ENCODE results near the gene CHPT1.
A peak's percentile ranks its signal among the peaks of the same experiment; 100 is the strongest.
"Not testable (repeated sequence)": the region's sequence is repeated elsewhere in the genome, so short reads cannot be mapped to it uniquely, and the experiment has no call there.

Gene CHPT1

GRCh38 chr12:101697197-101697929, at the start of gene CHPT1:
TSS of gene CHPT1 (plus strand) at chr12:101697640. CDS start at chr12:101697862, 222 bp downstream.
- Histone ChIP-seq H3K4me1 (peaks cover 32% of the 10 kb centered on the region), H3K4me3 (peak within 1 kb of the TSS; percentile 73), H3K36me3 (replicated peaks) (no peaks in the 10 kb centered on the region), H3K27me3 (ENCODE audit: low read depth) (no peaks in the 10 kb centered on the region), H3K9me3 (peaks cover 4% of the 10 kb centered on the region; the same call in 1 of the 2 replicates)
- peak; percentile 76 to 94 for DNase-seq (ENCODE audit: low spot score in 2 of 2)
- in situ Hi-C loops (cut with MboI; ENCODE audit: low sequenced_read_pairs) = loop anchor here (5.0 kb wide), 1 partner anchor 35 kb away; no protein-coding TSS in a partner anchor

DNA sequence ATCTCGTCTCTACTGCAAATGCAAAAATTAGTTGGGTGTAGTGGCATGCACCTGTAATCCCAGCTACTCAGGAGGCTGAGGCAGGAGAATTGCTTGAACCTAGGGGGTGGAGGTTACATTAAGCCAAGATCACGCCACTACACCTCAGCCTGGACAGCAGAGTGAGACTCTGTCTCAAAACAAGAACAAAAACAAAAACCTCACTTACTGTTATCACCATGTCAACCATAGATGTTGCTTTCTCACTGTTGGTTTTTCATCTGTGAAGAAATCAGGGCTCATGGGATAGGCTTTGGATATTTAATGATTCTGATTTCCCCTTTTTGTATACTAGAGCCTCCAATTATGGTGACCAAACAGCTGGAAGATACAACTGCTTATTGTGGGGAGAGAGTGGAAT, 49.7 kb upstream of the CHPT1 start:
- Histone ChIP-seq H3K27me3 (ENCODE audit: low read depth) (no peaks in the 10 kb centered on the region), H3K9me3 (no peaks in the 10 kb centered on the region), H3K4me1 (peaks cover 17% of the 10 kb centered on the region), H3K4me3 (no peak overlapping the region), H3K36me3 (replicated peaks) (no peaks in the 10 kb centered on the region)
- no peak for DNase-seq (ENCODE audit: low spot score in 2 of 2)
- in situ Hi-C loops (cut with MboI; ENCODE audit: low sequenced_read_pairs) = no loop called here

- Histone ChIP-seq H3K4me1 (peaks cover 21% of the 10 kb centered on the region), H3K4me3 (no peak overlapping the region)
- in situ Hi-C loops (cut with MboI; ENCODE audit: low sequenced_read_pairs) = no loop called here
Measured at GRCh38 chr12:101648195-101648594, 49.2 kb upstream of the CHPT1 start.

DNA sequence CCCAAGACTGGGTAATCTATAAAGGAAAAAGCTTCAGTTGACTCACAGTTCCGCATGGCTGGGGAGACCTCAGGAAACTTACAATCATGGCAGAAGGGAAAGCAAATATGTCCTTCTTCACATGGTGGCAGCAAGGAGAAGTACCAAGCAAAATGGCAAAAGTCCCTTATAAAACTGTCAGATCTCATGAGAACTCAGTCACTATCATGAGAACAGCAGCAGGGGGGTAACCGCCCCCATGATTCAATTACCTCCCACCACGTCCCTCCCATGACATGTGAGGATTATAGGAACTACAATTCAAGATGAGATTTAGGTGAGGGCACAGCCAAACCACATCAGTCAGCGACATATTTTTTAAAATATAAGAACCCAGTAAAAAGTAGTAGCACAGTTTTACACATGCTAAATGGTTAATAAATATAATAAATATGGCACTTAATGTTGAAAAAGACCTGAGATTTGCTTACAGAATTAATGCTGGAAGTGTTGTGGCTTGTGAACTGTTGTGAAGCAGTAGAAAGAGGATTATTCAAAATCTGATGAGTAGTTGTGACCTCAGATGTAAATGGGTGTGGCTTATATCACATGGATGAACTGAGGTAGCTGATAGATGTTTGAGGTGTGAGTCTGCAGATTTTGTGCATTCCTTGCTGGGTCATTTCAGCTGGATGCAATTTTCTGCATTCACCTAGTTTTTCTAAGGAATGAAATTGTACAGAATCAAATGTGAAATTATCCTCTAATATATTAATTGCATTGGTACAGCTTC, 46.9 kb upstream of the CHPT1 start:
- H3K9me3 ChIP-seq = no peaks in the 10 kb centered on the region
- H3K4me3 ChIP-seq = no peak overlapping the region
- in situ Hi-C loops (cut with MboI; ENCODE audit: low sequenced_read_pairs) = no loop called here
- DNase-seq (ENCODE audit: low spot score in 2 of 2) = no peak
- H3K27me3 ChIP-seq (ENCODE audit: low read depth) = no peaks in the 10 kb centered on the region
- peaks cover 24% of the 10 kb centered on the region for H3K4me1 ChIP-seq
- H3K36me3 ChIP-seq (replicated peaks) = no peaks in the 10 kb centered on the region

More at GRCh38 chr12:101648195-101648594, 49.2 kb upstream of the CHPT1 start:
- no peaks in the 10 kb centered on the region for H3K27me3 ChIP-seq (ENCODE audit: low read depth)
- DNase-seq (ENCODE audit: low spot score in 2 of 2) = no peak
- H3K9me3 ChIP-seq = no peaks in the 10 kb centered on the region
- H3K36me3 ChIP-seq (replicated peaks) = no peaks in the 10 kb centered on the region

DNA sequence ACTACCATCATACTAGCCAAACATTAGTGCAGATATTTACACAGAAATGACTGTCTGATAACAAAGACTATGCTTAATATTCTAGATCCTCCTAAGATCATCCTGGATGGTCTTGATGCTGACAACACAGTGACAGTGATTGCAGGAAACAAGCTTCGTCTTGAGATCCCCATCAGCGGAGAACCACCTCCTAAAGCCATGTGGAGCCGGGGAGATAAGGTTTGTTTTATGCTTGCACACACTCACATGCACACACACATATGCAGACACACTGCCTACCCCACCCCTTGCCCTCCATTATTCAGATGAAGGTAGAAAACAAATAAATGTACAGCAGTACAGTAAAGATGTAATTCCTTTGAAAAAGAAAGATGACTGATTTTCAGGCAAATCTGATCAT, 44.4 kb upstream of the CHPT1 start:
- Histone ChIP-seq H3K9me3 (no peaks in the 10 kb centered on the region), H3K36me3 (replicated peaks) (no peaks in the 10 kb centered on the region), H3K27me3 (ENCODE audit: low read depth) (no peaks in the 10 kb centered on the region), H3K4me1 (peaks cover 29% of the 10 kb centered on the region), H3K4me3 (no peak overlapping the region)
- in situ Hi-C loops (cut with MboI; ENCODE audit: low sequenced_read_pairs) = no loop called here
- DNase-seq (ENCODE audit: low spot score in 2 of 2) = peak in 1 of 2 experiments; percentile 29

DNA sequence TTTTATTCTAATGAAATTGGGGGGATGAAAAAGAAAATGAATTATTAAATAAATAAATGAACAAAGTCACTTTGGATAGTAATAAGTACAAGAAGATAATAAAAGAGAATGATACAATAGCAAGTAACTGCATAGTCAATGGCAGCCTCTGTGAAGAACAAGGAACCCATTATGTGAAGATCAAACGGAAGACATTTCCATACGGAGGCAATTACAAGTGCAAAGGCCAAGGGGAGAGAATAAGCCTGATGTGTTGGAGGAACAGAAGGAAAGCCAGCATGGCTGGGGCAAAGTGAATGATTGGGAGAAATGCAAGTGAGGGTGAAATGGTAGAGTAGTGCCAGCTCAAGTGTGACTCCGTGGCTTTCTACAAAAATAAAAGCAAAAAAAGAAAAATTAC, 43.9 kb upstream of the CHPT1 start:
- peaks cover 34% of the 10 kb centered on the region for H3K4me1 ChIP-seq
- H3K36me3 ChIP-seq (replicated peaks) = no peaks in the 10 kb centered on the region
- no peak overlapping the region for H3K4me3 ChIP-seq
- in situ Hi-C loops (cut with MboI; ENCODE audit: low sequenced_read_pairs) = no loop called here
- peak; percentile 31 to 46 for DNase-seq (ENCODE audit: low spot score in 2 of 2)
- no peaks in the 10 kb centered on the region for H3K9me3 ChIP-seq
- no peaks in the 10 kb centered on the region for H3K27me3 ChIP-seq (ENCODE audit: low read depth)

DNA sequence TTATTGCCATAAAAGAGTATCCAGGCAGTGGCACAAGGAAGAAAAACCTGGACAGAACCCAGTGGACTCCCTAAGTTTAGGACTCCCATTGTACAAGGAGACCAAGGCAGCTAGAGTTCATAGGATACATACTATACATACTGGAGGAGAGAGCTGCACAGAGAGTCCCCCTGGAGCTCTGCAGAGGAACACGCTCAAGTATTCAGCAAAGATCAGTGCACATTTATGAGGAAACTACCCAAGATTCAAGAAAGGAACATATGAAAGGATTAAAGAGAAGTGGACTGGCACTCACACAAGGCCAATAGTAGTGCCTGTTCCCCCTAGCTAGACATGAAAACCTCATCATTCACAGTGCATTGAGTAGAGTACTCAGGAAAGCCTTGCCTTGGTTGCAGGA, 43.0 kb upstream of the CHPT1 start:
- Histone ChIP-seq H3K36me3 (replicated peaks) (no peaks in the 10 kb centered on the region), H3K27me3 (ENCODE audit: low read depth) (no peaks in the 10 kb centered on the region), H3K4me1 (peaks cover 39% of the 10 kb centered on the region), H3K4me3 (no peak overlapping the region), H3K9me3 (no peaks in the 10 kb centered on the region)
- DNase-seq (ENCODE audit: low spot score in 2 of 2) = no peak
- in situ Hi-C loops (cut with MboI; ENCODE audit: low sequenced_read_pairs) = no loop called here

DNA sequence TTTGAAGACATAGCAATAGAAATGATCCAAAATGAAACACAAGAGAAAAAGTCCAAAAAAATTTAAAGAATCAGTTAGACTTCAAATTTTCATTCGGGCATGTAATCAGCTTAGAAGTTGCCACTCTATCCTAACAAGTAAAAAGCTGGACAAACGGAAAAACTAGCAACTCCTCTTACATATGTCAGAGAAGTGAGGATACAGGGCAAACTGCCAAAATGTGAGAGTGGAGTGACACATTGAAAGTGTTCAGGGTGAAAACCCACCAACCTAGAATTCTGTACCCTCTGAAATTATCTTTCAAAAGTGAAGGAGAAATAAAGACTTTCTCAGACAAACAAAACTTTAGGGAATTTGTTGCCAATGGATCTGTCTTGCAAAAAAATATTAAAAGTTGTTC, 42.0 kb upstream of the CHPT1 start:
- Histone ChIP-seq H3K9me3 (no peaks in the 10 kb centered on the region), H3K4me3 (no peak overlapping the region), H3K27me3 (ENCODE audit: low read depth) (no peaks in the 10 kb centered on the region), H3K36me3 (replicated peaks) (no peaks in the 10 kb centered on the region), H3K4me1 (peaks cover 39% of the 10 kb centered on the region)
- in situ Hi-C loops (cut with MboI; ENCODE audit: low sequenced_read_pairs) = no loop called here
- no peak for DNase-seq (ENCODE audit: low spot score in 2 of 2)

DNA sequence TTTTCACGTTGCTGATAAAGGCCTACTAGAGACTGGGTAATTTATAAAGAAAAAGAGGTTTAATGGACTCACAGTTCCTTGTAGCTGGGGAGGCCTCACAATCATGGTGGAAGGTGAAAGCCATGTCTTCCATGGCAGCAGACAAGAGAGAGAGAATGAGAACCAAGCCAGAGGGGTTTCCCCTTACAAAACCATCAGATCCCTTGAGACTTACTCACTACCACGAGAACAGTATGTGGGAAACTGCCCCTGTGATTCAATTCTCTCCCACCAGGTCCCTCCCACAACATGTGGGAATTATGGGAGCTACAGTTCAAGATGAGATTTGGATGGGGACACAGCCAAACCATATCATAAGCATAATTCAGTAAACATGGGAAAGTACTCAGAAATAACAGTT, 36.8 kb upstream of the CHPT1 start:
- DNase-seq (ENCODE audit: low spot score in 2 of 2); H3K36me3 ChIP-seq (replicated peaks); H3K27me3 ChIP-seq (ENCODE audit: low read depth); H3K4me3 ChIP-seq; H3K9me3 ChIP-seq: not testable (repeated sequence)
- H3K4me1 ChIP-seq = peaks cover 38% of the 10 kb centered on the region
- in situ Hi-C loops (cut with MboI; ENCODE audit: low sequenced_read_pairs) = loop anchor here (5.0 kb wide), 1 partner anchor 37 kb away; the partner anchor contains the start of gene CHPT1

DNA sequence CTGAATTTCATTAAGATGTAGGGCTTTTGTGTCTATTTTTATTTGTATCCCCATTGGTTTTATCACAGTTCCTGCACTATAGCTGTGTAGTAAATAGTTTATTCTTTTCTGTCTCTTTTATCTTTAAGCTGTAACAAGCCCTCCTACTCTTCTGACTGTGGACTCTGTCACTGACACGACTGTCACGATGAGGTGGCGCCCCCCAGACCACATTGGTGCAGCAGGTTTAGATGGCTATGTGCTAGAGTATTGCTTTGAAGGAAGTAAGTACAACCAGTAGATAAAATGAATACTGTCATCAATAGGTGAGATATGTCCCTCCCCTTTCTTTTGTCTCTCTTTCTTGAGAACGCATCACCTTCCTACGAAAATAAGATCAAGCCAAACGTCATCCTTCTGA, 34.1 kb upstream of the CHPT1 start:
- no peaks in the 10 kb centered on the region for H3K9me3 ChIP-seq
- H3K27me3 ChIP-seq (ENCODE audit: low read depth) = no peaks in the 10 kb centered on the region
- in situ Hi-C loops (cut with MboI; ENCODE audit: low sequenced_read_pairs) = loop anchor here (5.0 kb wide), 1 partner anchor 34 kb away; the partner anchor contains the start of gene CHPT1

DNA sequence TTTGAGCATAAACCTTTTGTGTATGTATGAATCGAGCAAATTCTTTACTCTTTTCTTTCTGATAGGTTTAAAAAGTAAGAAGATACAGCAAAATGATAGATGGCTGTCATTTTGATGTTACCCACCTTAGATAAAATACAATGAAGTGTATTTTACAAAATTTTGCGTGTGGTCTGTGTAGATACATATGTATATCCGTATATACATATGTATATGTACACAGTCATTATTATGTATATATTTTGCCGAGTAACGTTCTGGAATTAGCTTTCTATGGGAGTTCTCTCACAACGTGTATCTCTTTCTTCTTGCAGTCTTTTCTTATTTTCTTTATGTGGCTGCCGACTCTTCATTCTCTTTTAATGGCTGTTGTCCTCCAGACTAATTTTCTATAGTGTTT, 32.4 kb upstream of the CHPT1 start:
- no peak overlapping the region for H3K4me3 ChIP-seq
- H3K4me1 ChIP-seq = peaks cover 38% of the 10 kb centered on the region
- H3K27me3 ChIP-seq (ENCODE audit: low read depth) = no peaks in the 10 kb centered on the region
- H3K9me3 ChIP-seq = no peaks in the 10 kb centered on the region
- peak in 1 of 2 experiments; percentile 95 for DNase-seq (ENCODE audit: low spot score in 2 of 2)
- in situ Hi-C loops (cut with MboI; ENCODE audit: low sequenced_read_pairs) = loop anchor here (5.0 kb wide), 1 partner anchor 32 kb away; the partner anchor contains the start of gene CHPT1
- no peaks in the 10 kb centered on the region for H3K36me3 ChIP-seq (replicated peaks)

More for the DNA sequence above, 34.1 kb upstream of the CHPT1 start:
- peak overlapping the region; percentile 8 for H3K4me3 ChIP-seq
- peaks cover 46% of the 10 kb centered on the region for H3K4me1 ChIP-seq
- no peak for DNase-seq (ENCODE audit: low spot score in 2 of 2)
- no peaks in the 10 kb centered on the region for H3K36me3 ChIP-seq (replicated peaks)

DNA sequence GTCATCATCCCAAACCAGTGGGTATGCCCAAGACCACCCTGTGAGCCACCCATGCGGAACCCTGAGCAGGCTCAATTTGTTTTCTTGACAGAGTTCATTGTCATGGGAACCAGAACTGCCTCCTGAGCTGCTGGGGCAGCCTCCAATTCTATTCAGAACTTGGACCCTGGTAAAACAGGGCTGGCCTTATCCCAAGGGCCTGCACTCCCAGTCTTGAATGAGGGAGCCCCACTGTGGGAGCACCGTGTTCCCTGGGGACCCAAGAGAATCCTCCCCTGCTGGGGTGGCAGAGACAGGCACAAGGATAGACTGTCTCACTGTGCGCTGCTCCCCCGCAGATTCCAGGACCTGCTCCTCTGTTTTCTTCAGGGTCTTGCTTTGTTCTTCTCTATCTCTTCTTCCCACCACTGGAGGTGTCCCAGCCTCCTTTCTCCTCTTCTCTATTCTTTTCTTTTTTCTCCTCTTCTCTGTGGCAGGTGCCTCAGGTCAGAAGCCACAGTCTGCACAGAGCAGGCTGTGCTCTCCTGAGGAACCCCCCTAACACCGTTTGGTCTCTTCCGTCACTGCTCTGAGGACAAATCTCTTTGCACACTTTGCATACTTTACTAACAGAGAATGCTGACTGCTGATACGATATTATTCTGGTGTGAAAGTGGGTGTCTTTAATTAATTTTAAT, 31.2 kb upstream of the CHPT1 start:
- in situ Hi-C loops (cut with MboI; ENCODE audit: low sequenced_read_pairs) = no loop called here
- Histone ChIP-seq H3K9me3 (no peaks in the 10 kb centered on the region), H3K27me3 (ENCODE audit: low read depth) (no peaks in the 10 kb centered on the region), H3K4me3 (no peak overlapping the region), H3K36me3 (replicated peaks) (no peaks in the 10 kb centered on the region), H3K4me1 (peaks cover 43% of the 10 kb centered on the region)
- DNase-seq (ENCODE audit: low spot score in 2 of 2) = peak in 1 of 2 experiments; percentile 59

- Histone ChIP-seq H3K9me3 (no peaks in the 10 kb centered on the region), H3K4me3 (no peak overlapping the region), H3K4me1 (peaks cover 43% of the 10 kb centered on the region), H3K36me3 (replicated peaks) (no peaks in the 10 kb centered on the region), H3K27me3 (ENCODE audit: low read depth) (no peaks in the 10 kb centered on the region)
- DNase-seq (ENCODE audit: low spot score in 2 of 2) = no peak
- in situ Hi-C loops (cut with MboI; ENCODE audit: low sequenced_read_pairs) = no loop called here
Measured at GRCh38 chr12:101667591-101667990, 29.8 kb upstream of the CHPT1 start.

All from HAP-1 (cell line).